ACHN (cell line): ENCODE measurements around the gene ALKBH3.
A peak's percentile ranks its signal among the peaks of the same experiment; 100 is the strongest.

Source experiments
- DNase-seq: peaks from one replicate; pipeline ENCODE4 v3.0.0-alpha.2; 2015
- in situ Hi-C: cut with HindIII; loops from 2 replicates; pipeline ENCODE4 v1.10.0; 2017; ENCODE audit warnings: low sequenced_read_pairs, low pct_ligation_motif_present, low pct_unique_long_range_greater_than_20kb

Gene ALKBH3

DNA sequence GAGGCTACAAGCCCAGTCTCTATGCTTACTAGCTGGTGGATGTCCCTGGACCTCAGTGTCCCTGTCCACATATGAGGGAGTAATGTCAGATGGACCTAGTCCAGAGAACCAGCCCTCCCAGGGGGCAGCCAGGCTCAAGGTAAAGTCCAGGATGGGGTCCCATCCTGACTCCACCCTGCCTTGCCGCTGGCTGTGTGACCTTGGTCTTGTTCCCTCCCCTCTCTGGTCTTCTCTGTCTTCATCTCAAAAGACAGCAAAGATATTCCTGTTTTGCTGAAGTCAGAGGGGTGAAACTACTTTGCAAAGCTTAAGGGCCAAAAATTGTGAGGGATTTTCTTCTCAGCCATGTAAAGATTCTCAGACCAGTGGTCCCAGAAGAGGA is 52.6 kb downstream of the ALKBH3 start:
- in situ Hi-C loops = no loop called here
- no peak for DNase-seq

DNA sequence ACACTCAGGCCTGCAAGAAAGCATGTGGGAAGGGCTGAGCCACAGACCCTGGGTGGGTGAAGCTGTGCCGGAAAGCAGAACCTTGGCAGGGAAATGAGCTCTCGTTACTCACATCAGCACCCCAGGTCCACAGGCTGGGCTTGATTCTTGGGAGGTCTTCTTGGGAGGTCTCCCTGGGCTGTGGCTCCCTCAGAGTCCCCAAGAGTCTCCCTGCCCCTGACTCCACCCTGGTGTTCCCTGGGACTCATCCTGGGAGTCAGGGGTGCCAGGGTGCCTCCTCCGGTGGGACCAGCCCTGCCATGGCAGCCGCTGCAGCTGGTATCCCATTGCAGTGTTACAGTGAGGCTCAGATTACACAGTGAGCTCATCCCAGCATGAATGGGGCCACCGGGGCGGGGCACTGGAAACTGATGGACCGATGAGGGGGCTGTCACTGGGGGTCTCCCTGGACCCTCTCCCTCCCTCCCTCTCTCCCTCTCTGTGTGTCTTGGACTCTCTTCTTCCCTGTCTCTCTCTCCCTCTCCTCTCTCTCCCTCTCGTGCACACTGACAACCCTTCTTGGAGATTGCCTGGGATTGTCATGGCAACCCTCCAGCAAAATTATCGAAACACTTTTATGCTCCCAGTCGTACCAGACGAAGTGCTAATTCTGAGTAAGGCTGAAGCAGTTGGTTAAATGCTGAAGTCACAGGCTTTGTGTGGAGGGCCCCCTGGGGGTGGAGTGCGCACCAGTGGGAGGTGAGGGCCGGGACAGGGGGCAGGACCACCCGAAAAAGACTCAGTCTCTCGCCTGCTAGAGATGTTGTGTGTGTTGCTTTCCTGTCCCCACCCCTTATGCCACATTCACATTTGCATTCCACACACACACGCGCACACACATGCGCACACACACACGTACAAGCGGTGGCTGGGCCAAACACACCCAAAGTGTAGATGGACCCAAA is 53.2 kb downstream of the ALKBH3 start:
- in situ Hi-C loops = no loop called here
- DNase-seq = no peak

DNA sequence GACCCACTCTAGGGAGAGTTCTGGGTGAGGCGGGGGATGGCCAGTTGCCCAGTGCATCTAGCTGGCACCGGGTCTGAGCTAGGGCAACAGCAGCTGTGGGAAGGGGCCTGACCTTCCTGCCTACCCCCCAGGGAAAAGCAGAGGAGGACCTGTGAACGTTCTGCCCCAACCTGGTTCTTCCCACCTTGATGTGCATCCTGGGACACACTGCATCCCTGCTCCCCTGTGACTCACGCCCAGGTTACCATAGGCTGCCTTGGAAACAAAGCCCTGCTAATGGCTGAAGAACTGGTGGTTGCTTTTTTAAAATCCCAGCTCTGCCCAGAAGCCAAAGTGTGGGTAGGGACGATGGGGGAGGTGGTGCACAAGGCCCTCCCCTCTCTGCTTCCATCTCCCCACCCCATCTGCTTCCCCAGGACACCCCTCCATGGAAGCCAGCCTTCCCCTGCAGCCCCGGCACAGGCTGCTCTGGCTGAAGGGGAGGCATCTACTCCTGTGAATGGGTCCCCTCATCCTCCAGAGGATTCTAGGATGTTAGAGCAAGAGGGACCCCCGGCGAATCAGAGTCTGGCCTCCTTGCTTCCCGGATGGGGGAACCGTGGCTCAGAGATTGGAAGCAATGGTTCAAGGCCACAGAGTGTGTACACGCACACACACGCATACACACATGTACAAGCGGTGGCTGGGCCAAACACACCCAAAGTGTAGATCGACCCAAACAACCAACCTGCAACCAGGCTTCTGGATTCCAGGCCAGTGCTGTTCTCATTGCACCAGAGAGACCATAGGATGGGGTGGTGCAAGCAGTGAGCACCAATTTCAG is 54.2 kb downstream of the ALKBH3 start:
- in situ Hi-C loops = no loop called here
- no peak for DNase-seq

DNA sequence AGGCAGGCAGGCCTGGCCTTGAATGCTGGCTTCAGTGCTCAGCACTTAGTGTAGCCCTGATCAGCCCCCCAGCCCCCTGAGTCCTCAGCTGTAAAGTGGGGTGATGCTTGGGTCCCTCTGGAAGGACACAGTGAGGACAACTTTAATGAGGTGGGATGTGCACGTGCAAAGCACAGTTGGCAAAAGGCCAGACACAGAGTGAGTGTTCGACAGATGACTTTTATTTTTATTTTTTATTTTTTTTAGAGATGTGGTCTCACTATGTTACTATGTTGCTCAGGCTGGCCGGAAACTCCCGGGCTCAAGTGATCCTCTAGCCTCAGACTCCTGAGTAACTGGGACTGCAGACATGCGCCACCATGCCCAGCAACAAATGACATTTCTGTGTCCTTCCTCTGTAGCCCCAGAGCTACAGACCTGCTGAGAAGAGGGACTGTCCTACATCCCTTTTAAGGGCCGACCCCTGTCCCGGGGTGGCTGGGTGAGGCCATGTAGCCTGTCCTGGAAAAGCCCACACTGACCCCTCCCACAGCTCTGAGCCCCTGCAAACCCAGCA is 54.9 kb downstream of the ALKBH3 start:
- DNase-seq = no peak
- in situ Hi-C loops = no loop called here

DNA sequence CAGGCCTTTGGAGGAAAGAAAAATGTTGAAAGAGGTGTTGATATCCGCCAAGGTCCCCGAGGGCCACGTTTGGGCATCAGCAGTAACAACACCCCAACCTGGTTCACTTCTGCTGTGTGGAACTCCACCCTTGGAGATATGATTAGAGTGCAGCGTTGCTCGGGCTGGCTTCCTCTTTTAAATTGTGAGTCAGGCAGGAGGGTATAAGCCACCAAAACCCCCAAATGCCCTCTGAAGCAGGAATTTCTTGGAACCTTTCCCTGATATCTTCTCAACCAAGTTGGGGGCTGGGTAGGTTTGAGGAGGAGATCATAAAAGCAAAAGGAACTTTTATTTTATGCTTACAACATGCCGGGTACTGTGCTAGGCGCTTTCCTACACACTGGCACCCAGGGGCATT is 55.4 kb downstream of the ALKBH3 start:
- in situ Hi-C loops = no loop called here

DNA sequence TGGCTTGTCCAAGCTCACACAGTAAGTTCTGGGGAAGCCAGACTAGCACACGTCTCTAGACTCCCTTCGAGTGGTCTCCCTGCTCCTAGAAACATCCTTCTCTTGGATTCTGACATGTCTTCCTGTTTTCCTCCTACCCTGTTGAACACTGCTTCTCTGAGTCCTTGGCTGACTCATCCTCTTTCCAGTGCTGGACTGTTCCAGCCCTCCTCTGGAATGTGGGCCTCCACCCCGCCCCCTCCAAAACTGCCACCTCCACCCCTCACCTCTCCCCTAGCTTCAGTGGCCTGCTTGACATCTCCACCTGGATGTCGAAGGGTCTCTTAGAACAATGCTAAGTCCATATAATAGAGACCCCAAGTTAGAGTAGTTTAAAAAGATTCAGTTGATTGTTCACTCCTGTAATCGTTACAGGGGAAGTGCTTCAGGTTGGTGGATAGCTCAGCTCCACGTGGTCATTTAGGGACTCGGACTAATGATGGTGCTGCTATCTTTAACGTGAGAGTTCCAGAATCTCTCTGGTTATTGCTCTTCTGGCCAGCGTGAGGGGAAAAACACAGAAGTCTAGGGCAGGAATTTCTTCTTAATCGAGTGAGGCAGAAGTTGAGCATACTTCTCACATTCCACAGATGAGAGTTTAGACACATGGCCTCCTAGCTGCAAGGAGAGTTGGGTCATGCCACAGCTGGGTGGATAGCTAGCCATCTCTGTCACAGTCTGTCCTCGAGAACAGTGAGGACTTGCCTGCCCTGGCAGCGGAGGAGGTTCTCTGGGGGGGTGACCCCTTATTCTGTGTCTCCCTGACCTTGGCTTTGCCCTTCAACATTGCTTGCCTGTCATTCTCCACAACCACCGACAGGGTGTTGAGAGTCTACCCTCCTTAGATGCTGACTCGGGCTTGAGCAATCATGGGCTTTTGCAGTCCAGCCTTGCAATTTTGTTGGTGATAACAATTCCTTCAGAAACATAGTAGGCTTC is 57.1 kb downstream of the ALKBH3 start:
- DNase-seq = peak; percentile 39
- in situ Hi-C loops = no loop called here

More for the DNA sequence above, 55.4 kb downstream of the ALKBH3 start:
- DNase-seq = no peak

DNA sequence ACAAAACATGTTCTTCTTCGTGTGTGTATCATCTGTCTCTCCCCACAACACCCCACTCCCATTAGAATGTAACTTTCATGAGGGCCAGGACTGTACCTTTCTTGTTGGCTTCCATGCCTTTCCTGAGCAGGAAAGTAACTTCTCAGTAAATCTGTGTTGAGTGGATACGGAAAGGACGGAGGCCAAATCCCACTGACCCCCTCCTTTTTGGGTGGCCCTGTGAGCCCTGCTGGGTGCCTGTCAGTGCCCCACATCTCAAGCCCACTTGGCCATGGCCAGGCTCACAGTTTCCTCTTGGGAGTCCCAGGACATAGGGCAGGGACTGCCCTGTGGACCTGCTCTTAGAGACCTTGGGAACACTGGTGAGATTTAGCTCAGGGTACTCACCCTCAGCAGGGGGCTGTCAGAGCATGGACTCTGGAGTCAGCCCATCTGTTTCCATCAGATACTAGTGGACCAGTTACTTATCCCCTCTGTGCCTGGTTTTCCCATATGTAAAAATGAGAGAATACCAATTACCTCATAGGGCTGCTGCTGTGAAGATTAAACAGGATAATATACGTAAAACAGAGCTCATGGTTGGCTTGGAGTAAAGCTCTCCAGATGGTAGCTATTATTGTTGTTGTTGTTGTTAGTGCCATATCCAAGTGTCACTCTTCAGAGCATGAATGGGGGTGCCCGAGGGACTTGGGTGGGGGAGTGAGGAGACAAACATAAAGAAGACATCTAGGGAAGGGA is 60.8 kb downstream of the ALKBH3 start:
- DNase-seq = no peak

DNA sequence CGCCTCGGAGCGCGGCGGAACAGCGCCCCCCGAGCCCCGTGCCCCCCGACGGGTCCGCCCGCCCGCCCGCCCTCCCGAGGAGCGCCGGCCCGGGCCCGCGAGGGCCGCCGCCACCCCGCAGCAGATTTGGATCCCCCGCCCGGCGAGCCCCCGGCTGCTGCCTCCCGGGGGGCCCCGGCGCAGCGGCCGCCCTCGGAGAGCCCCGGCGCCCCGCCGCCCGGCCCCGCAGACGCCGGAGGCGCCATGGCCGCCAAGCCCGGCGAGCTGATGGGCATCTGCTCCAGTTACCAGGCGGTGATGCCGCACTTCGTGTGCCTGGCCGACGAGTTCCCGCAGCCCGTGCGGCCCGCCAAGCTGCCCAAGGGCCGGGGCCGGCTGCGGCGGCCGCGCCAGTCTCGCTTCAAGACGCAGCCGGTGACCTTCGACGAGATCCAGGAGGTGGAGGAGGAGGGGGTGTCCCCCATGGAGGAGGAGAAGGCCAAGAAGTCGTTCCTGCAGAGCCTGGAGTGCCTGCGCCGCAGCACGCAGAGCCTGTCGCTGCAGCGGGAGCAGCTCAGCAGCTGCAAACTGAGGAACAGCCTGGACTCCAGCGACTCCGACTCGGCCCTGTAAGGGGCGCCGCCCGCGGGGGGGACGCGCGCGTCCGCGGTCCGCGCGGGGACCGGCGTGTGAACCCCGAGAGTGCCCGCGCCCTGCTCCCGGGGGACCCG is 62.2 kb downstream of the ALKBH3 start:
- DNase-seq = no peak
- in situ Hi-C loops = no loop called here

More for the DNA sequence above, 60.8 kb downstream of the ALKBH3 start:
- in situ Hi-C loops = no loop called here

DNA sequence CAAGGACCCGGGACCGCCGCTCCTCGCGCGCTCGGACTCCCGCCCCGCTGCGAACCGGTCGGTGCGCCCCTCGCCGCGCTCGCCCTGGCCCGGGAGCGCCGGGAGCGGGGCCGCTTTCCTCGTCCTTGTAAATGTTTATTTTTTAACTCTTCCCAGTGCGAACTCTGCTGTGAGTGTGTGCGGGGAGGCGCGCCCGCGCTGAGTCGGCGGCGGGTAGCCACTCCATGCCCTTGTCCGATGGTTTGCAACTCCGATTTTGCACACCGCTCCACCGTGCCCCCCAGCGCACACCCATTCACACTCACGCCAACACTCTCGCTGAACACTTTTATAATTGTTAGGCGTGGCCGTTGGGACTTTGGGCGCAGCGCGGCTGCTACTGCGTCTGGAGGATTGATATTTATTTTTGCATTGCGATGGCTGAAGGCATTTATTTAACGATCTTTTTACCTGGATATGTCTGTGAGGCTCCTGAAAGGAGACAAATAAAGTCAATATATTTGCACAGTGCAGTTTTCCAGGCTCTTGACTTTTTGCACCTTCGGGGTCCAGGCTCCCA is 62.8 kb downstream of the ALKBH3 start:
- no peak for DNase-seq
- in situ Hi-C loops = no loop called here

DNA sequence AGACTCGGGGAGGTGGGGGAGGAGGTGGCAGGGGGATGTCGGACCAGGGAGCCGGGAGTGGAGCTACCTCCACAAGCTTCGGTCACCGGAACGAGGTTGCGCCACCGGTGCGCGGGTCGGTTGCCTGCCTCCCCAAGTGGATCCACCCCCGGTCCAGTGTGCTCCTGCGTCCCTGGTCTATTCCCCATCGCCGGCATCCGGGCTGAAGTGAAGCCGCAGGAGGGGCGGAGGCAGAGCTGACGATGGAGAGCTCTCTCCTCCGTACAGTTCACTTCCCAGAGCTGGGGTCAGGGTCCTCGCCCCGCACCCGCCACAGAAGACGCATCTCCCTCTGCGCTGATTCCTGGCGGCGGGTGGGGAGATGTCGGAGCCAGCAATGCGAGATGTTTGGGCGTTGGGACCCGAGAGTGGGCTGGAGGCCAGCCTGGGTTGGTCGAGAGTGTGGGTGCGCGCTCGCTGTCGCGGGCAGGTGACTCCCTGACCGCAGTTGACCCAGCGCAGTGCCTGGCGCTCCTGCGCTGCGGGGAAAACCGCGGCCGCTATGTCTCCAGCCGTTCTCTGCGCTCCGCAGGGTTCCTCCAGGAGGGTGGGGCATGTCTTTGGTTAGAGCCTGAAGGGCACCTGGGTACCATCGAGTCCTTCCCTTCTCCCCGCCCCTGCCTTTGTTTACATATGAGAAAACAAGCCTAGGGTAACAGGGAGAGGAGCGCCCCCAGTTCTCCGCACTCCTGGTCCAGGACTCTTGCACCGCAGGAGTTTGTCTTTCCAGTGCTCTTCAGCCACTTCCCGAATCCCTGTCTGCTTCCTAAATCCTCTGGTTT is 63.5 kb downstream of the ALKBH3 start:
- in situ Hi-C loops = no loop called here

DNA sequence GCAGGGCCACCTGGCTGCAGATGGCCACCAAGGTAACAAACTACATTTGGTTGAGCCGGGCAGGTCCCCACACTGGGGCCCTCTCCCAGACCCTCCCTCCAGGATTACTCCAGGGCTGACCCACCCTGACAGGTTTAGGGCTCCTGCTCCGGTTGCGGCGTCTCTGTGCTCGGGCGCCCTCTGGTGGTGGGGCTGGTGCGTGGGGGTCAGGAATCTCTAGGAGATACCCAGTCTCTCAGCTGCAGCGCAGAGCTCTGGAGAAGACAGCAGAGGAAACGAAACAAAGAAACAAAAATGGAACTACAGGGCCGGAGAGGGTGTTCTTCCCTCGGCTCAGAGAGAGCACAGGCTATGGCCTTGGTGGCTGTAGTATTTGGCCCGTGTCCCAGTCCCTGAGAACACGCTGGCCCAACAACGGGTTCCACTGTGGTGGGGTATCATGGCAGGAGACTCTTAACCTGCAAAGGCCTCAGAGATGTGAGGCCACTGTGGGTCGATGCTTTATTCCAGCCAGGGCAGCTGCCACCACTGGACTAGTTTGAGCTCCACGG is 64.2 kb downstream of the ALKBH3 start:
- in situ Hi-C loops = no loop called here
- peak; percentile 40 for DNase-seq

More for the DNA sequence above, 63.5 kb downstream of the ALKBH3 start:
- no peak for DNase-seq

DNA sequence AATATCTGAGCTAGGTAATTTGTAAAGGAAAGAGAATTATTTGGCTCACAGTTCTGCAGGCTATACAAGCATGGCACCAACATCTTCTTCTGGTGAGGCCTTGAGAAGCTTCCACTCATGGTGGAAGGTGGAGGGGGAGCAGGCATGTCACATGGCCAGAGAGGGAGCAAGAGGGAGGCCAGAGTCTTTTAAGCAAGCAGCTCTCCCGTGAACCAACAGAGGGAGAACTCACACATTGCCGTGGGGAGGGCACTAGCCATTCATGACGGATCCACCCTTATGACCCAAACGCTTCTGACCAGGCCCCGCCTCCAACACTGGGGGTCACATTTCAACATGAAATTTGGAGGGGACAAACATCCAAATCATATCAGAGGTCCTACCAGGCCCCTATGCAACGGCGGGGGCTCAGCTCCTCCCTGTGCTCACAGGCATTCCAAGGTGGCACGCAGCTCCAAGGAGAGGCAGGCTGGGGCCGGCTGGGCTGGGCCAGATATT is 66.4 kb downstream of the ALKBH3 start:
- peak; percentile 58 for DNase-seq
- in situ Hi-C loops = no loop called here

DNA sequence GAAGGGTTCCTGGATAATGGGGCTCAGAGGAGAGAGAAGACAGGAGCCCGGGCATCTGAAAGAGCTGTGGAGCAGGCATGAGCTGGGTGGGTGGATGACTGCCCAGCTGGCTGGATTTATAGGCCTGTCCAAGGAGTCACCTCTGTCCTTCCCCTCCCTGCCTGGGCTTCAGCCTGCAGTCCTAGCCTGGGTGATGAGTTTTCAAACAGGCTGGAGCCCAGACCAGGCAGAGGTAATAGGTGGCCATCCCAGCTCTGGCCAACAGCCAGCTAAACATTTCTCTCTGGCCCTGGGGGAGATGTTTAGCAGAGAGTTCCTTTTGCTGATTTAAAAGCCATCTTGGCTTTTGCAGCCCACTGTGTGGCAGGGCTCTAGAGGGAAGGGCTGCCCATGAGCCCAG is 67.2 kb downstream of the ALKBH3 start:
- in situ Hi-C loops = no loop called here
- DNase-seq = no peak

DNA sequence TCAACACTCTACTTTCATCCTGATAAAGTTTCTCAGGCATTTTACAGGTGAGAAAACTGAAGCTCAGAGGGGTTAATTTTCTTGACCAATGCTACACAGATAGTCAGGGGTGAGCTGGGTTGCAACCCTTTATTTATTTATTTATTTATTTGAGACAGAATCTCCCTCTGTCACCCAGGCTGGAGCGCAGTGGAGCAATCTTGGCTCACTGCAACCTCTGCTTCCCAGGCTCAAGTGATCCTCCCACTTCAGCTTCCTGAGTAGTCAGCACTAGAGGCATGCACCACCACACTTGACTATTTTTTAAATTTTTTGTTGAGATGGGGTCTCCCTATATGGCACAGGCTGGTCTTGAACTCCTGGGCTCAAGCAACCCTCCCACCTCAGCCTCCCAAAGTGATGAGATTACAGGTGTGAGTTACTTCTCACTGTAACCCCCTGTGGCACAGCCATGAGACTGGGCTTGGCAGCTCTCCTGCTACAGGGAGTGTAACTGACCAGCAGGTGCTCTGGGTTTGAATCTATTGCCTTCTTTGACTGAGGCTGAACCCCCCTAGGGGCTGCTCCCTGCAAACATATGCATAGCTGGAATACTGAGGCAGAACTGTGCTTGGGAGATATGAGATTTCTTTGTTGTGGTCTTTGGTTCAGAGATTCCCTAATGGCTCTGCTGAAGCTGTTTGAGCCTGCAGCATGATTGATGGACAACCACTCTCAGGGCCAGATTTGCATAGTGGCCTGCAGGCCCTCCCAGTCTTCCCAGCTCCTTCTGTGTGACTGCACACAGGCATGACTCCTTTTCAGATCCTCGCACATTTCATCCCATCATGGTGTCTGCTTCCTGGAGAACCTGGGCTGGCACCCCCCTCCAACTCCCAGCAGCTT is 68.0 kb downstream of the ALKBH3 start:
- DNase-seq = no peak
- in situ Hi-C loops = no loop called here
